GM06990 (cell line): ENCODE data around the gene LRBA.

Experiments used
- DNase-seq: peaks from one replicate; pipeline ENCODE4 v3.0.0-alpha.2; 2011; ENCODE audit not compliant: insufficient read length; ENCODE audit errors: extremely low read depth
- H3K27me3 ChIP-seq: replicated peaks from 2 replicates; pipeline ENCODE4 v1.6.0; 2011; ENCODE audit warnings: low read length; ENCODE audit not compliant: control insufficient read depth, insufficient read depth
- H3K36me3 ChIP-seq: 2 replicates; pipeline ENCODE4 v1.5.1; 2011; ENCODE audit warnings: low read length; ENCODE audit not compliant: control insufficient read depth, insufficient read depth
- H3K4me3 ChIP-seq: replicated peaks from 2 replicates; pipeline ENCODE4 v1.5.1; 2011; ENCODE audit warnings: low read depth, mild to moderate bottlenecking, control low read depth, low read length
- TF ChIP-seq, protein P1 (sequence below): IDR thresholded peaks from 2 replicates; pipeline ENCODE4 v1.5.1; 2011; ENCODE audit warnings: low read length, control low read depth, mild to moderate bottlenecking, inconsistent platforms; ENCODE audit not compliant: insufficient read depth, poor library complexity, severe bottlenecking

The LRBA gene

GRCh38 chr4:150784305-150784704 is 230.8 kb downstream of the LRBA start:
- no peaks in the 10 kb centered on the region for H3K27me3 ChIP-seq
- H3K36me3 ChIP-seq: no peaks in the 10 kb centered on the region
- TF ChIP-seq, protein P1, sequence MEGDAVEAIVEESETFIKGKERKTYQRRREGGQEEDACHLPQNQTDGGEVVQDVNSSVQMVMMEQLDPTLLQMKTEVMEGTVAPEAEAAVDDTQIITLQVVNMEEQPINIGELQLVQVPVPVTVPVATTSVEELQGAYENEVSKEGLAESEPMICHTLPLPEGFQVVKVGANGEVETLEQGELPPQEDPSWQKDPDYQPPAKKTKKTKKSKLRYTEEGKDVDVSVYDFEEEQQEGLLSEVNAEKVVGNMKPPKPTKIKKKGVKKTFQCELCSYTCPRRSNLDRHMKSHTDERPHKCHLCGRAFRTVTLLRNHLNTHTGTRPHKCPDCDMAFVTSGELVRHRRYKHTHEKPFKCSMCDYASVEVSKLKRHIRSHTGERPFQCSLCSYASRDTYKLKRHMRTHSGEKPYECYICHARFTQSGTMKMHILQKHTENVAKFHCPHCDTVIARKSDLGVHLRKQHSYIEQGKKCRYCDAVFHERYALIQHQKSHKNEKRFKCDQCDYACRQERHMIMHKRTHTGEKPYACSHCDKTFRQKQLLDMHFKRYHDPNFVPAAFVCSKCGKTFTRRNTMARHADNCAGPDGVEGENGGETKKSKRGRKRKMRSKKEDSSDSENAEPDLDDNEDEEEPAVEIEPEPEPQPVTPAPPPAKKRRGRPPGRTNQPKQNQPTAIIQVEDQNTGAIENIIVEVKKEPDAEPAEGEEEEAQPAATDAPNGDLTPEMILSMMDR: no peak
- no peak for DNase-seq
- no peak overlapping the region for H3K4me3 ChIP-seq

- no peak for DNase-seq
- no peak overlapping the region for H3K4me3 ChIP-seq
- no peaks in the 10 kb centered on the region for H3K36me3 ChIP-seq
- H3K27me3 ChIP-seq: no peaks in the 10 kb centered on the region
- TF ChIP-seq, protein P1: no peak
Observed at GRCh38 chr4:150782921-150783320, 232.2 kb downstream of the LRBA start.

GRCh38 chr4:150782311-150782710 is 232.8 kb downstream of the LRBA start:
- TF ChIP-seq, protein P1: no peak
- Histone ChIP-seq H3K27me3 (no peaks in the 10 kb centered on the region), H3K4me3 (no peak overlapping the region), H3K36me3 (no peaks in the 10 kb centered on the region)
- no peak for DNase-seq

- no peak overlapping the region for H3K4me3 ChIP-seq
- H3K27me3 ChIP-seq: no peaks in the 10 kb centered on the region
- no peak for DNase-seq
- no peaks in the 10 kb centered on the region for H3K36me3 ChIP-seq
- TF ChIP-seq, protein P1: no peak
Observed at GRCh38 chr4:150781191-150781590, 233.9 kb downstream of the LRBA start.

GRCh38 chr4:150779707-150780106 is 235.4 kb downstream of the LRBA start:
- no peak for DNase-seq
- Histone ChIP-seq H3K4me3 (no peak overlapping the region), H3K27me3 (no peaks in the 10 kb centered on the region), H3K36me3 (no peaks in the 10 kb centered on the region)
- TF ChIP-seq, protein P1: no peak
